Fibroblast of skin of right biceps (primary cell): ENCODE results near the gene GPR68.

Source experiments
- DNase-seq: peaks from one replicate; pipeline ENCODE4 v3.0.0-alpha.2; 2013

The GPR68 gene, protein sequence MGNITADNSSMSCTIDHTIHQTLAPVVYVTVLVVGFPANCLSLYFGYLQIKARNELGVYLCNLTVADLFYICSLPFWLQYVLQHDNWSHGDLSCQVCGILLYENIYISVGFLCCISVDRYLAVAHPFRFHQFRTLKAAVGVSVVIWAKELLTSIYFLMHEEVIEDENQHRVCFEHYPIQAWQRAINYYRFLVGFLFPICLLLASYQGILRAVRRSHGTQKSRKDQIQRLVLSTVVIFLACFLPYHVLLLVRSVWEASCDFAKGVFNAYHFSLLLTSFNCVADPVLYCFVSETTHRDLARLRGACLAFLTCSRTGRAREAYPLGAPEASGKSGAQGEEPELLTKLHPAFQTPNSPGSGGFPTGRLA

DNA sequence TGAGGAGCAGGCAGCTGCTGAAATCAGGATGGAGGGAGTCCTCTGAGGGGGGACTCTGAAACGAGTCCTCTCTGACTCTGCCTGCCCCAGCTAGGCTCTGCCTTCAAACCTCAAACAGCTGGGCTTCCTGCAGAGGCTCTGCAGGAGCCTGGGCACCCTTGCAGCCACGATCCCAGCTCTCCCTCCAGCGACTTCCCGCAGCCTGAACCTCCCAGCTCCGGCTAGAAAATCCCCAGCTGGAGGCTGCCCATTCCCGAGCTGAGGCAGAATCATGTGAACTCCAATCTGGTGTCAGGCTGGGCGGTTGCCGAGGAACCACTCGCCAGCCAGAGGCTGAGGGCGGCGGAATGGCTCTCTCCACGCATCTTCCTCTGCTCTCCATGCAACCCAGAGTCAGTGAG is at the start of gene GPR68:
GPR68 (minus strand) TSS at position 204 of the 401 bp plus-strand sequence. CDS start 9,654 bp downstream, outside the sequence.
- peak; percentile 57 for DNase-seq

DNA sequence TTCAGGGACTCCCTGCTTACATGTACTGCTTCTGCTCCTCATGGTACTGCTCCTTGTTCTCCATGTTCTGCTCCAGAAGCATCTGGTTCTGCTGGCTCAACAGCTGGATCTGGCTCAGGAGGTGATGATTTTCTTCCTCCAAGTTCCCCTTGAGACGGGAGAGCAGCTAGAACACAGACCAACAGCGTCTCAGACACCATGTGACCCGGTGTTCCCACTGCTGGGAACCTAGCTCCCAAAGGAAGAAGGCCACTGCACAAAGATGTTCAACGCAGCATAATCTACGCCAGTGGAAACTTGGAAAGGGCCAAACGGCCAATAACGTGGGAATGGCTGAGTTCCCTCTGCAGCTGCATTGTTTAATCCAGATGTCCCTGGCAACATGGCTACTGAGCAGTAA is 49.6 kb upstream of the GPR68 start:
- DNase-seq: no peak

DNA sequence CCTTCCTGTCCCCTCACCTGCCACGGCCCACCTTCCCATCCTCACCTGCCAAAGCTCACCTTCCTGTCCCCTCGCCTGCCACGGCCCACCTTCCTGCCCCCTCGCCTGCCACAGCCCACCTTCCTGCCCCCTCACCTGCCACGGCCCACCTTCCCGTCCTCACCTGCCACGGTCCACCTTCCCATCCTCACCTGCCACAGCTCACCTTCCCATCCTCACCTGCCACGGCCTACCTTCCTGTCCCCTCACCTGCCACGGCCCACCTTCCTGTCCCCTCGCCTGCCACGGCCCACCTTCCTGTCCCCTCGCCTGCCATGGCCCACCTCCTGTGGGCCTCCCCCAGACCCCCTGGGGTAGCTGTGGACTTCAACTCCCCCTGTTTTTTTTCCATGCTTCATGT is 48.8 kb upstream of the GPR68 start:
- no peak for DNase-seq

DNA sequence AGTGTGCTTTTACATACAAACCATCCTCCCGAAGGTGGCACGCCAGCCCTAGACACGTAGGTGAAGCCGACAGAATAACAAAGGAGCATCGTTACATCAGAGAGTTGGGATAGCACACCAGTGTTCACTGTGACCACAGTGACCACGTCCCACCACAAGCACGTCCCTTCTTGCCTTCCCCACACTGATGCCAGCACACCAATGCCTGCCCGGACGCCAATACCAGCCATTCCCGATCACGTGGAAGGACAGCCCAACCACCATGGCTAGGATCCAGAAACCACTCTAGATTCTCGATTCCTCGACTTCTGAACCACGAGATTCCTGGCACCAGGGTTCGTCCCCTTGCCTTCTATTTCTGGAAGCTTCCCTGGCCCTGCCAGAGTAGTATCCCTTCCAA is 48.0 kb upstream of the GPR68 start:
- DNase-seq: no peak

DNA sequence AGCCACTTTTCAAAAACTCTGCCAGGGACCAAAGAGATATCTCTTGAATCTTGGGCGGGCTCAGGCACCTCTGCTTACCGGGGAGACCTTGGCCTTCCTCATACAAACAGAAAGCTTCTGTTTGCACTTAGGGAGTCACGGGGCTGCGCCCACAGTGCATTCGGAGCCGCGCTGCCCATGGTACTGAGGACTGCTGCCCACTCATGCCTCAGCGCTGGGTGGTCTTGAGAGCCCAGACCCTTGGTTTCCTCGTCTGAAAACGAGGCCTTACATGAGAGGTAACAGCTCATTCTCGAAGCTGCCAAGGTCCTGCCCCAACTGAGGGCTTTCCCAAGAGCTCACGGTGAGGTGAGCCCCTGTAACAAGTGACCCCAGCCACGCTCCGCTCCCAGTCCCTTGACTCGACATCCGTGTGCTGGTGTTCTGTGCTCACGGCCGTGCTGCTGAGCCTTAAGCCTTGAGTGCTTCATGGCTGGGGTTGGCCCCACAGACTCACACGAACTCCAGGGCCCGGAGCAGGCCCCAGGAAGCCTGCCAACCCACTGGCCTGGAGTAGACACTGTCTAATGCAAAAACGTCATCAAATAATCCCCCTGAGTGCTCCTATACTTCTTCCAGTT is 47.4 kb upstream of the GPR68 start:
- DNase-seq: no peak

DNA sequence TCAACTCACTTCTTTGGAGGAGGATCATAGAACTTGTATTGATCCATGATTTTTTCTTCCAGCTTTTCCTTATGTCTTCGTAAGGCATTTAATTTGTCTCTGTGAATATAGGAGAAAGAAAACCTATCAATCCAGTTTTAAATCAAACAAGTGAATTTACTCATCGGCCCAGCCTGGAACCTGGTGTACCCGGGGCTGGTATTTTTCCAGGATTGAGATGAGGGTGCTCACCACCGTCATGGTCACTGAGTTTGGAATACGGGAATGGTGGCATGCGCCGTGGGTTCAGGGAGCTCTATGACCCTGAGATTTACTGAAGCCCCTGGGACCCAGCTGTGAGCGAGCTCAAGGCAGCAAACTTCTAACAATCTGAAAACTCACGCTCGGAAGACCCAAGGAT is 46.5 kb upstream of the GPR68 start:
- no peak for DNase-seq

DNA sequence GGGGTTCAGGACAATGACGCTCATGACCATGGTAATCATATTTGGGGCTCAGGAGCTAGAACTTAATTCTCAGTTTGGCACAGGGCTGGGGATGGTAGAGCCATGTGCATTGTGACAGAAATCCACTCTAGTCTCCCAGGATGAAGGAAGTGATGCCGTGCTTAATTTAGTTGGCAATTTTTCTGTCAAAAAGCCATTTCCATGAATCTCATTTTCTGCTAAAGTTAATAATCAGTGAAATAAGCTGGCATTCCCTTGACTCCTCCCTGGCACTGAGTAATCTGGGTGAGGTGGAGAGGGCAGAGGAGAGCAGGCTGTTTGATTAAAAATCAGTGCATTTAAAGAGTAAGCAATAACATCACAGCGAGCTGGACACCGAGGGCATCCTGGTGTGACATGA is 45.0 kb upstream of the GPR68 start:
- DNase-seq: no peak

DNA sequence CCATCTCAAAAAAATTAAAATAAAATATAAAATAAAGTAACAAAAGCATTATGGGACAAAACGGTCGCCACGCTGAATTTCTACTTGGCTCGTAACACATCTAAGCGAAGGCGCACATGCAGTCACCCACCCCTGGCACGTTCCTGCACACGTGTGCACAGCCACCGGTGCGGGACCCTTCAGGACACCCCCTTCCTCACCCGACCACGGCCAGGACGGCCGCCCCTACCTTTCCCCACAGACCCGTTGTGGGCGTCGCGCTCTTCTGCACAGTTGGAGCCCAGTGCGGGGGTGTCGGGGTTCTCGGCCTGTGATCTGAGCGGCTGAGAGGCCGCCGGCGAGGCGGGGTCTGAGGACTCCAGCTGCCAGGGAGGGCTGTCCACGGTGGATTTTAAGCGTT is 44.4 kb upstream of the GPR68 start:
- no peak for DNase-seq

DNA sequence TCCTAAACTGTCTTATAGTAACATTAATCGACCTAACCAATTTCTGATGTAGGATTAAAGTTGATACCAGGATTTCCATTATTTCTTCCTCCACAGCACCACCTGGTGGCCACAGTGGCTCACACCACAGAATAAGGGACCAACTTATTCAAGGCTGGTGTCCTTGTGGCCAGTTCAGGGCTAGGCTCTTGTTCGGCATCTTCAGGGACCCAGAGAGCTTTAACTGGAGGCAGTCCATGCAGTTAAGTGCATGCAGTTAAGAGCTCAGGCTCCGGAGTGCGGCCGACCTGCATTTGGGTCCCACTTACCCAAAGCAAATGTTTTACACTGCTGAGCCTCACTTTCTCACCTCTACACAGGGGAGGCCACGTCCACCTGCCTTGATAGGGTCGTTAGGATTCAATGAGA is 42.0 kb upstream of the GPR68 start:
- peak; percentile 70 for DNase-seq

DNA sequence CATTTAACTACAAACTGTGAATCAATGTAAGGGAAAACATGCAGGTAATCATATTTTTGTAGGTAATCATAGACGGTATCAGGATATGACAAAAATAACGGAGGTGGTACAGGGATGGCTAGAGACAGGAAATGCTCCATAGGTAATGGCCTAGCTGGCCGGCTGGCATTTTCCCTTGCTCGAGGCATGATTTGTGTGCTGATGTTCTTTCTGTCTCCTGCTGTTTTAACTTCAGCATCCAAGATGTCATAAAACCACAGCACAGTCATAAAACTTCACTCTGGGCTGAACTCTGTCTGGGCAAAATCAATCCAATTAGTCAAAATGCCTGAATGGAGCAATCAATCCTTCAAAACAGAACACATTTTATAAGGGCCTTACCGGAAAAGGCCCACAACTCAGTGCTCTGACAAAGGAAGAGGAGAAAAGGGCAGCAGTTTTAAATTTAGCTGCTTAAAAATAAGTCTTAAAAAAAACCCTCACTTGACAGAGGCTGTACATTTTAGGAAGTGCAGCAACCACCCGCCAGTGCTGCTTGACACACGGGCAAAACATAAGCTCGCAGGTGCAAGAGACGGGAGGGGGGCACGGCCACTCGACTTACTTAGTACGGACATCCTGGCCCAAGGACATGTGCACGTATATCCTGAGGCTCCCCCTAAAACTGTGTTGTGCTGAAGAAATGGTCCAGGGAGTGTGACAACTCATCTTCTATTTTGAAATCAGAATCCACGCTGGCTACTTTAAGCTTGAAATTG is 40.5 kb upstream of the GPR68 start:
- DNase-seq: peak; percentile 11

DNA sequence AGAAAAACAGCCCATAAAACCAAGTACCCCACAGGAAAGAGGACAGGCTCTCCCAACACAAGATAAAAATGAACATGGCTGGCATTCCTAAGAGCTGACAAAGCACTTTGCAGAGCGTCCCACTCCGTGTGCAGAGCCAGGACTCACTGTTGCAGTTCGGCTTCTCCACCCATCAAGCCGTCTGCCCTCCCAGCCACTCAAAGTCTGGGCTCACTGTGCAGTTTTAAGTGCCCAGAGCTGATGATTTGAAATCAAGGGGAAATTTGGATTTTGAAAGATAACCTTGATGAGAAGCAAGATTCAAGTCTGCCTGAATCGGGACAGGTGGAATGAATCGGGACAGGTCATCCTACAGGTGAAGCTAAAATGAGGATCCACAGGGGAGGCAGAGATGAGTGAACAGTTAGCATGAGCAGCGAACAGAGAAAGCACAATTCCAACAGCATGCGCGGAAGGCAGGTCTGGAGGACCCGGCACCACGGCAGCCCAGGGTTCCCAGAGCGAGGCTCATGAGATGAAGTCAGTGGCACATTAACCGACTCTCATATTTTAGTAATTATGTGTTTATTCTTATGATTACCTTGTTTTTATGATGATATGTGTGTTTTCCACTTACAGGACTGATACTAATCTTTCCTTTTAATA is 39.8 kb upstream of the GPR68 start:
- peak; percentile 82 for DNase-seq

DNA sequence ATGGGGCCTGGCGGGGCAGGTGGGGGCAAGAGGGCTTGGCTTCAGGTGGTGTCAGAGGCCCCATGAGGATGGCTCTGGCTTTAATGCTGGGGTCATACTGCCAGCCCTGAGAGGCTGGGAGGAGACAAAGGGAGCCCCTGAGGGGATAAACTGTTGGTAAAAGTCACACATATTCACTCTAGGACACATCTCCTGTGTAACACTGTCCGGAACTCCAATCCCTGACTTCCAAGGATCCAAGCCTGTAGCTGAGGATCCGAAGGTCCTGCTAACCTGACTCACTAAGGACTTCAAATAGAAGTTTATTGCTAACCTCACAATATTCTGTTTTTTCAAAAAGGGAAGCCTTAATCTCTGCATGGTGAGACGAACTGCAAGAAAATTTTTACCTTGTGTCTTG is 39.2 kb upstream of the GPR68 start:
- DNase-seq: no peak

DNA sequence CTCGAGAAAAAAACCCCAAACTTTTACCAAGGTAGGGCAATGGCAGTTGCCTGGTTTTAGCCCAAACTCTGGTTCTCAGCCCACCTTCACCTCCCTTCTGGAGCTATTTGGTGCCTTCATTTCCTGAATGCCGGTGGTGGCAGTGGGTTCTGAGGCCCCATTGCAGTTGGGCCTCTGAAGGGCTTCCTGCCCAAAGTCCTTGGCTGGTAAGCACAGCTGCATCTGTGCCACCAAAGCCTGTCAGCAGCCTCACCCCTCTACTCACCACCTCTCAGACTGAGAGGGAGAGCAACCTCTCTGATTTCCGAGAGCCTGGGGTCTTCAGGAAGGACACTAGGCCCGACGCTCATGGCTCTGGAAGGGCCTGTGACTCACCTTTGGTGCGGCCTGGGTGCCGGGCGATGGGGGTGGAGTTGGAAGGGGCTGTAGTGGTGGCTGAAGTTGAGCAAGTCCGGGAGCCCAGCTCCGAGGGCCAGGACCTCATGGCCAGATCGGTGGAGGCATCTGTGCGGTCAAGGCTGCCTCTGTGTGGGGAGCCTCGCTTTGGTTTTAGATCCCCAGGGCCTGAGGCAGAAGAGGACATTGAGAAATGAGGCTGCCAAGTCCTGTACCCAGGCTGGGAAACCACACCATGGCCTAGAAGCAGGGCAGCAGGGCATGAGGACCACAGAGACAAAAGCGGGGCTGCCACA is 38.6 kb upstream of the GPR68 start:
- no peak for DNase-seq

DNA sequence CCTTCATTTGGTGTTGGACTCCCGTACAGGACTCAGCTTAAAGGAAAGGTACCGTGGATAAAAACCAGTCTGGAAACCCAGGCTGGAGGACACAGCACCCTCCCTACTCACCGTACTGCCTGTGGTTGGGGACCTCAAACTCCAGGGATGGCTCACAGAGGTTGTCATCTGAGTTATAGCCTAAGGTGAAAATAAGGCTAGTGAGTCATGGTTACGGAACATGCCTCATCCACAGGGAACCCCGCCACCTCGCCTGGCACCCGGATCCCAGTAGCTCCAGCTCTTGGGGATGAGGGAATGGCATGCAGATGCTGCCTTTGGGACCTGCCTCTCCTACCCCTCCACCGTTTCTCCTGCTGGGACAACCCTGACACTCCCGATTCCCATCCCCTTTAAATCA is 36.8 kb upstream of the GPR68 start:
- DNase-seq: peak; percentile 41

DNA sequence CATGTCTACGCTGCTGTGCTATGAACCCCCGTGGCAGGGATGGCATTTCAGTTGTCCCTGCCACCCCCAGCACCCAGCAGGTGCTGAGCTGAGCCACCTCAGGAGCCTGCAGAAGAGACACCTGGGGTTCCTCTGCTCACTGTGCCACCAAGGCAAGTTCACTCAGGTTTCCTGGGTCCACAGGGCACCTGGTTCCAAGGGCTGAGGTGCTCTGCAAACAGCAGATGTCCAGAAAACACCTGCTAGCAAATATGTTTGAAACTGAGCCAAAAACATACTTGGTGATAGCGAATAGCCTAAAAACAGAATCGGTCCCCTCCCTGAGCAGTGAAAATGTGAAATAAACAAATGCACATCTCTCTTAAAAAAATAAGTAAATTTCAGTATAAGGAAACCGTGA is 35.6 kb upstream of the GPR68 start:
- DNase-seq: no peak

DNA sequence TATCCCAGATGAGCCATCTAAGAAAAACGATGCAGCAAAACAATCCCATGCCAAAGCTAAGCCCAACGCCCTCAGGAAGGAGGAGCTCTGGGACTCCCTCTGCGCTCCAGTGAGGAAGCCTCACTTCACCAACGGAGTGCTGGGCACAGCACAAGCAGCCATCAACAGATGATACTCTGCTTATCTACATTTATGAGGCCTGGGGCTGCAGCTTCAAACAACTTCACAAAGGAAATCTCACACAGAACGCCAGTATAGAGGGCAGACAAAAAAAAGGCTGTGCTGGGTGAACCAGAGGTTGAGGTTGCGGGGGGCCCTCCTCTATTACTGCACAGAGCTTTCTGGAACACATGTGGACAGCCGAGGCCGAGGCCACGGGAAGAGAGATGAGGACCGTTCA is 34.9 kb upstream of the GPR68 start:
- DNase-seq: no peak

DNA sequence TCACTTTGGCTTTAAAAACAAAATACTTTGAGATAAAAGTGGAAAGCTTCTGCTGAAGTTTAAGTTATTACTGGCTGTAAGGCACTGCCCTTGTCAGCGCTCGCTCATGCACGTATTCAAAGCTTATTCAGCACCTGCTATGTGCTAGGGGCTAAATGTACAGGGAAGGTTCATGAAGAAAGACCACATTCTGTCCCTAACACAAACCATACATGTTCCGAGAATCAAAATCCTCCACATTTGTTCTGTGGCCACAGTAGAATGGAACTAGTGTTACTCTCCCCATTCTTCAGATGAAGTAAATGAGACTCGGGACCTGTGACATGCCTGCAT is 33.8 kb upstream of the GPR68 start:
- DNase-seq: no peak

DNA sequence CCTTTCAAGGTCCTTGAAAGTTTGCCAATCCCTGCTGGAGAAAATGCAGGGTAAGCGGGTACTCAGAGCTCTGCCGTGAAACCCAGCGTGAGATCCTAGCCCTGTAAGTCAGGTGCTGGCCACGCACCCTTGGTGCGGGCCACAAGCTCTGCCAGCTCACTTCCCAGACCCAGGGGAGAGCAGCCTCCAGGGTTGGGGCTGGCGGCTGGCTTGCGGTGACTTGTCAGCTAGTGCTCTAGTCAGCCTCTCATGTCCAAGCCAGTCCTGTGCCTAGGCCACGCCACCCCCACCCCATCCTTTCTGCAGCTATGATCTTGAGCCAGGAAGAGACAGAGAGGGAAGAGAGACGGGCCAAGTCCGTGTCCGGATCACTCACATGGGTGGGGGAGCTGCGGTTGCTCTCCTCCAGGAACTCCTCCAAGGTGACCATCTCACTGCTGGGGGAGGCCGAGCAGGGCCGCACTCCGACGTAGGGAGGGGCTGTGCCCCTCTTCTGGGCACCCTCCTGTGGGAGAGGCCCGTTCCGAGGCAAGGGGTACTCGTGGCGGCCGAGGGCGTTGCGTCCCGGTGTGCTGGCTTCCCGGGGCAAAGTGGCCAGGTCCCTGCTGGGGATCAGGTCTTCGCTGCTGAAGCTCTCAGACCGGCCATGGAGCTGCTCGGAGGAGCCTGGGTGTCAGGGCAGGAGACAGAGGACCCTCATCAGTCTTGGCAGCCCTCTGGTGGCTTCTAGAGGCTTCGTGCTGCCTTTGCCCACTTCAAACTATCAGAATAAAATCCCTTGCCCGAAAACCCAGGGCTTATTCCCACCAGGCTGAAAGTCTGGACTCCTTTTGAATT is 33.3 kb upstream of the GPR68 start:
- DNase-seq: no peak

DNA sequence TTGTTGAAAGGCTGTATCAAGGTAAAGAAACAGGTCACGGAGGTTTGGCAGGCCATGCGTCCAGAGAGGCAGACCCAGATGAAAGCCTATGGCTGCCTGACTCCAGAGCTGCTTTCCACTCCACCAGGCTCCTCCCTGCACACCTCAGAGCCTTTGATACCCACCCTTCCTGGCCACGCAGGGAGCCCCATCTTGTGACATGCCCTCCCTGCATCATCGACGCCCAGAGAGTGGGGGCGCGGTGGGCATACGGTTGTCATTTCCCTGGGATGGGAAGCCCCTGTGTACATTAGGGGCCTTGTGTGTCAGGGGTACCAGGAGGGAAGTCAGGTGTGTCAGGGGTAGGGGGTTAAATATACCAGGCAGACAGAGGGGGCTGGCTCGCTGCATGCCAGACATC is 30.3 kb upstream of the GPR68 start:
- DNase-seq: no peak

DNA sequence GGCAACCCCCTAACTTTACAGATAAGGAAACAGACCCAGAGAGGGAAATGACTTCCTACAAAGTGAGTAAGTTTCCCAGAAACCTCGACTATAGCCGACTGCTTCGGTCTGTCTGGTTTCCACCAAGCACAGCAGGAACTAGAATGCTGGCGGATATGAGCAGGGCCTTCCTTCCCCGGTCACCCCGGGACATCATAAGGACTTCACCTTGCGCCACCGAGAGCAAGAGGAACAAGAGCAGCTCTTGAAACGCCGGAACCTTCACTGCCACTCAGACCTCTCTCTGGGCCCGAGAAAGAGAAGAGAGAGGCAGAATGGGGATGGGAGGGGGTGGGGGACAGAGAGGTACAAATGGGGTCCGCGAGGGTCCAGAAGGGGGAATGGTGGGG is 29.4 kb upstream of the GPR68 start:
- no peak for DNase-seq

DNA sequence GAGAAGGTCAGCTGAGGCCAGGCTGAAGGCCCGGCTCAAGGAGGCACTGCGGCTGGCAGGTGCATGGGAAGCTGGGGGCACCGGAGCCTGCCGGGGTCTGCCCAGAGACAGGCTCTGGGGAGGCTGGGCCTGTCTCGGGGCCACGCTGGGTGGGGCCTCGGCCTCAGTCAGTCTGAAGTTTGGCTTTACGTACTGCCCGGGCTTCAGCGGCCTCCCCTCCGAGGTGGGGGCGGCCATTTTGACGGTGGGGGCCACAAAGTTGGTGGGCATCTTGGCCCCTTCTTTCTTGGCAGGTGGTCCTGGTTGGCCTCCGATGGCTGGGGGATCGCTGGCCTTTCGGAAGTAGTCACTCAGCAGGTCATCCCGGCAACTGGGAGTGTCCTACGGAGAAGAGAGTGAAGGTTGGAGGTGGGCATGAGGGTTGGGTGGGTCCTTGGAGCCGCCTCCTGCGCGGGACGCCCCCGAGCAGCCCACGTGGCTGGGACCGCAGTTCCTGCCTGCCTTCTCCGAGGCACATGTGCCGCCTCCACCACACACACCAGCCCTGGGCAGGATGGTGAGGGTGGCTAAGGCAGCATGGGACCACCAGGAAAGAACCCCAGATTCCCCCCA is 28.9 kb upstream of the GPR68 start:
- no peak for DNase-seq
